ENCODE measurements around the gene ZNF683. TPM values are rescaled to one million over a fixed set of nuclear protein-coding genes. Genes with fewer than 3 reads are reported as not detected.

Gene ZNF683
- total and polyA plus RNA-seq, 10 of the 15 experiments (the other 5 are each of a cell fraction or from before 2014, with no cell fraction given) = not detected

- Histone ChIP-seq H3K4me3 (no peak overlapping the region), H3K36me3 (ENCODE audit: control insufficient read depth in 2 of 2, insufficient read depth in 2 of 2, low read length in 1 of 2) (no peaks in the 10 kb centered on the region), H3K9me3 (replicated peaks; ENCODE audit: control insufficient read depth, insufficient read depth, low read length) (no peaks in the 10 kb centered on the region), H3K9ac (ENCODE audit: control insufficient read depth, insufficient read depth, low read length) (no peak overlapping the region), H3K79me2 (ENCODE audit: control insufficient read depth, insufficient read depth, low read length) (no peaks in the 10 kb centered on the region), H4K20me1 (ENCODE audit: control insufficient read depth, insufficient read depth) (no peaks in the 10 kb centered on the region), H3K27ac (ENCODE audit: control insufficient read depth, insufficient read depth) (no peak overlapping the region), H3K4me1 (ENCODE audit: control insufficient read depth, insufficient read depth, low read length) (no peaks in the 10 kb centered on the region), H3K27me3 (replicated peaks in 1 of 2; ENCODE audit: control insufficient read depth in 2 of 2, insufficient read depth in 2 of 2, low read length in 1 of 2) (peaks cover 0 to 2% of the 10 kb centered on the region in 2 experiments; a peak in 3 of 4 replicates), H3K4me2 (ENCODE audit: control insufficient read depth, insufficient read depth) (no peak overlapping the region), H2AFZ (ENCODE audit: control insufficient read depth, low read depth, low read length) (no peak overlapping the region)
- ChIA-PET POLR2A (no interaction called here), SMC1A (ENCODE audit: uncharacterized antibody, unreplicated experiment) (interaction anchor here (1.6 kb wide), 1 partner anchor 70 kb away, joined by 3 read pairs; no protein-coding TSS in a partner anchor), CTCF (no interaction called here), RAD21 (ENCODE audit: unreplicated experiment) (no interaction called here)
- WGBS (ENCODE audit: insufficient coverage, insufficient replicate concordance, low lambda C conversion rate, missing lambda C conversion rate) = 51% methylated on average over 9 of the region's 9 CpGs
- intact Hi-C loops (cut with micrococcal nuclease; ENCODE audit: unreplicated experiment) (no loop called here), in situ Hi-C loops (cut with MboI) (no loop called here)
- ATAC-seq (no peak), DNase-seq (ENCODE audit: low read depth, low spot score) (no peak), FAIRE-seq (no peak)
- TF ChIP-seq CEBPZ (IDR thresholded peaks at IDR 0.05; ENCODE audit: low read depth, low read length) (no peak), FOS (IDR thresholded peaks at IDR 0.05; ENCODE audit: borderline replicate concordance, extremely low read depth, insufficient read length) (no peak), CTCF (IDR thresholded peaks at IDR 0.05 in 2 of 3, conservative IDR thresholded peaks at IDR 0.05 in 1 of 3; ENCODE audit: control insufficient read depth in 2 of 3, extremely low read depth in 1 of 3, insufficient read depth in 1 of 3, low read depth in 3 of 3, low read length in 3 of 3) (no peak), CHD1 (IDR thresholded peaks at IDR 0.05; ENCODE audit: low read depth, low read length) (no peak), WRNIP1 (IDR thresholded peaks at IDR 0.05; ENCODE audit: borderline replicate concordance, low read depth, low read length) (no peak), CREM (IDR thresholded peaks at IDR 0.05; ENCODE audit: low read depth) (no peak), POU2F2 (IDR thresholded peaks at IDR 0.05; ENCODE audit: borderline replicate concordance, low read depth, low read length) (no peak), IRF5 (IDR thresholded peaks at IDR 0.05; ENCODE audit: borderline replicate concordance) (no peak)
- no TSS peak for BruUV-seq (replicated peaks)
Observed at GRCh38 chr1:26354972-26355371, 17.6 kb downstream of the ZNF683 start.
